ENCODE results near the gene COL13A1. TPM values are rescaled to one million over a fixed set of nuclear protein-coding genes. Genes with fewer than 3 reads are reported as not detected.

The COL13A1 gene
- total RNA-seq, 6 donors from 2014 or later, result 4.3 to 21.2 (median 10.4) TPM

DNA sequence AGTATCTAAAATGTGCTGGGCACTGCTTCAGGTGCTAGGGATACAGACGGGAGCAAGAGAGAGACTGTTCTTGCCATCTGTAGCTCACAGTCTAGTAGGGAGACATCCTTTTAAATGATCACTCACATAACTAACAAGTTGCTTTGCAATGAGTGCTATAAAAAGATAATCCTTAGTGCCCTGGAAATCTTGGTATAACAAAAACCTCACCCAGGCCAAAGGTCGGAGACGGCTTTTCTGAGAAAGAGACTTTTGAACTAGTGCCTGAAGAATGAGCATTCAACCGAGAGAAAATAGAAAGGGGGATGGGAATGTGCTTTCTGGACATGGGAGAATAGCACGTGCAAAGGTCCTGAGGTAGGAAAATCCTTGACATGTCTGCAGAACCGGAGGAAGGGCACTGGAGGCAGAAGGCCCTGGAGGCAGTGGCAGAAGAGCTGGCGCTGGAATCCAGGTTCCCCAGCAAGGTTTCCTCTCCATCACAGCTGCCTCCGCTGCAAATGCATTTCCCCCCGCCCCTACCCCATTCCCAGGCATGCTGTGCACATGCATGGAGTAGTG is 89.4 kb downstream of the COL13A1 start:
- H3K4me3 ChIP-seq, result no peak overlapping the region
- ATAC-seq (ENCODE audit: low FRiP score in 2 of 2), result no peak
- H3K9me3 ChIP-seq, result no peaks in the 10 kb centered on the region
- DNase-seq, result no peak
- peaks cover 0 to under 1% (median 0%) of the 10 kb centered on the region in 4 donors for H3K4me1 ChIP-seq
- 91 to 94% methylated on average over 9 of the region's 9 CpGs for WGBS, 2 donors
- H3K36me3 ChIP-seq, result no peaks in the 10 kb centered on the region
- H3K27ac ChIP-seq, result no peak overlapping the region
- TF ChIP-seq POLR2A (IDR thresholded peaks at IDR 0.05) (no peak), CTCF (IDR thresholded peaks at IDR 0.05) (no peak), EP300 (IDR thresholded peaks at IDR 0.05) (no peak), POLR2AphosphoS5 (IDR thresholded peaks at IDR 0.05) (no peak)
- no peaks in the 10 kb centered on the region for H3K27me3 ChIP-seq

DNA sequence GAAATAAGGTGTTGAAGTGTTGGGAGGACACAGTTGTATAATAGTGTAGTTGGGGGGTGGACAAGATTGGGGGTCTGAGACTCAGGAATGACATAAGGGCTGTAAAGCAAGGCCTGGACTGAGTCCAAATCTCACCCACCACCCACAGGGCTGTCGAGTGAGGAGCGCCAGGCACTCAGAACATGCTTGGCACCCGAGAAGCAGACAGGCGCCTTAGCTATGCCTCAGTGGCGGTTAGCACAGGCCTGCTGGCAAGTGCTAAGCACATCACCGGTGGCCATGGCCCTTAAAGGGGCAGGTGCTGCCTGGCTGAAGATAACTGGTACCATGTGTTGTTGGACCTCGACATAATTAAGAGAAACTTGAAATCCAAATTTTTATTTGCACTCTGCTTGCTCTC is 90.7 kb downstream of the COL13A1 start:
- 80 to 89% methylated on average over 7 of the region's 7 CpGs for WGBS, 2 donors
- no peak for DNase-seq
- peaks cover 0 to 4% (median 0%) of the 10 kb centered on the region in 4 donors for H3K4me1 ChIP-seq
- H3K27ac ChIP-seq, result no peak overlapping the region
- ATAC-seq (ENCODE audit: low FRiP score in 2 of 2), result no peak
- TF ChIP-seq EP300 (IDR thresholded peaks at IDR 0.05) (no peak), CTCF (IDR thresholded peaks at IDR 0.05) (no peak), POLR2A (IDR thresholded peaks at IDR 0.05) (no peak)
- no peaks in the 10 kb centered on the region for H3K9me3 ChIP-seq
- no peak overlapping the region for H3K4me3 ChIP-seq
- no peaks in the 10 kb centered on the region for H3K36me3 ChIP-seq
- no peaks in the 10 kb centered on the region for H3K27me3 ChIP-seq

DNA sequence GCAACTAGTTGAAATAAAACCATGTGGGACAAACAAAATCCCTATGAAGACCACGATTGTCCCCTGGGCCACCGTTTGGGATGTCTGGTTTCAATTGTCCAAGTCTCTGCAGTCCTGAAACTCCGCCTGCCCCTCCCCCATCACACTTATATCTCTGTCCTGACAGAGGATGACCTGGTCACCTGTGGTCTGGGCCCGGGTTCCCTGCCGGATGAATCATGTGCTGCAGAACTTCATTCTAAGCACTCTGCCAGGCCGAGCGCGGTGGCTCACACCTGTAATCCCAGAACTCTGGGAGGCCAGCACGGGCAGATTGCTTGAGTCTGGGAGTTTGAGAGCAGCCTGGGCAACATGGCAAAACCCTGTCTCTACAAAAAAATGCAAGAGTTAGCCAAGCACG is 91.1 kb downstream of the COL13A1 start:
- Histone ChIP-seq H3K4me3 (no peak overlapping the region), H3K9me3 (no peaks in the 10 kb centered on the region), H3K27me3 (no peaks in the 10 kb centered on the region), H3K4me1 (peaks cover 0 to 4% (median 0%) of the 10 kb centered on the region in 4 donors), H3K27ac (no peak overlapping the region), H3K36me3 (no peaks in the 10 kb centered on the region)
- ATAC-seq (ENCODE audit: low FRiP score in 2 of 2) (no peak), DNase-seq (no peak)
- TF ChIP-seq CTCF (IDR thresholded peaks at IDR 0.05) (no peak), EP300 (IDR thresholded peaks at IDR 0.05) (no peak), POLR2A (IDR thresholded peaks at IDR 0.05) (no peak), POLR2AphosphoS5 (IDR thresholded peaks at IDR 0.05) (no peak)
- 68 to 85% methylated on average over 5 to 10 of the region's 10 CpGs for WGBS, 2 donors

DNA sequence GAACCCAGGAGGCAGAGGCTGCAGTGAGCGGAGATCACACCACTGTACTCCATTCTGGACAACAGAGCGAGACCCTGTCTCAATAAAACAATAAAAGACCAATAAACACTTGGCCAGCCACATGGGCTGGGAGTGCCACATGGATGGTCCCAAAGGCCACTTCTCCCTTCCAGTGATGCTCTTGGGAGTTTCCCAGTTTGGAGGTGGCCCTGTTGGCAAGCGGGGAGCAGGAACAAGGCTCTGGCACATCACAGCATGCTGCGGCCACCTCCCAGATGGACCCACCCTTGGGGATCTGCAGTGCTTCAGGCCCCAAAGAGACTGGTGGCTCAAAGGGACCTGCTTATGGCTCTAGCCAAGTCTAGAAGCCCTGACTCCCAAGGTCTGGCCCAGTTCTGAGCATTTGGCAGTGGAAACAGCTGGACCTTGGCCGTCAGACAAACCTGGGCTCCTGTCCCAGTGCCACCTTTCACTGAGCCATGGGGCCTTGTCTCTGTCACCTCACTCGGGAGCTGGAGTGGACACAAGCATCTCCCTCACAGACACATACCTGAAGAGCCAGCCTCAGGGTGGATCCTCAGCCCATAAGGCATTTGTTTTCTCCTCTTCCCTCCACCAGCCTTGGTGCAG is 91.7 kb downstream of the COL13A1 start:
- WGBS, 2 donors, result 84 to 85% methylated on average over 6 of the region's 6 CpGs
- TF ChIP-seq EP300 (IDR thresholded peaks at IDR 0.05), result no peak
- no peak for TF ChIP-seq POLR2AphosphoS5 (IDR thresholded peaks at IDR 0.05)
- no peak for TF ChIP-seq POLR2A (IDR thresholded peaks at IDR 0.05)
- no peak for TF ChIP-seq CTCF (IDR thresholded peaks at IDR 0.05)
- H3K9me3 ChIP-seq, result no peaks in the 10 kb centered on the region
- DNase-seq, result no peak
- ATAC-seq (ENCODE audit: low FRiP score in 2 of 2), result no peak
- H3K36me3 ChIP-seq, result no peaks in the 10 kb centered on the region
- H3K27me3 ChIP-seq, result no peaks in the 10 kb centered on the region
- no peak overlapping the region for H3K27ac ChIP-seq
- no peak overlapping the region for H3K4me3 ChIP-seq
- H3K4me1 ChIP-seq, result peaks cover 0 to 4% (median 0%) of the 10 kb centered on the region in 4 donors

- ATAC-seq (ENCODE audit: low FRiP score in 2 of 2), result no peak
Observed at GRCh38 chr10:69894156-69894555, 92.5 kb downstream of the COL13A1 start.

More at GRCh38 chr10:69894156-69894555, 92.5 kb downstream of the COL13A1 start:
- no peak overlapping the region for H3K4me3 ChIP-seq
- no peak overlapping the region for H3K27ac ChIP-seq
- no peaks in the 10 kb centered on the region for H3K9me3 ChIP-seq
- DNase-seq, result no peak
- WGBS, 2 donors, result 92% methylated on average over 1 of the region's 1 CpG; no CpG with 5 or more reads in 1 of the 2 donors
- TF ChIP-seq CTCF (IDR thresholded peaks at IDR 0.05) (no peak), POLR2AphosphoS5 (IDR thresholded peaks at IDR 0.05) (no peak), EP300 (IDR thresholded peaks at IDR 0.05) (no peak), POLR2A (IDR thresholded peaks at IDR 0.05) (no peak)
- H3K4me1 ChIP-seq, result peaks cover 0 to 4% (median 0%) of the 10 kb centered on the region in 4 donors
- no peaks in the 10 kb centered on the region for H3K36me3 ChIP-seq
- no peaks in the 10 kb centered on the region for H3K27me3 ChIP-seq

All from upper lobe of left lung (tissue), 6 donors.